Ascending aorta (tissue), 2 donors: ENCODE results near the gene NKPD1. TPM values are rescaled to one million over a fixed set of nuclear protein-coding genes. Genes with fewer than 3 reads are reported as not detected.

ENCODE experiments used
- DNase-seq, 2 donors: peaks; one replicate each; pipeline ENCODE4 v3.0.0-alpha.2; 2019; ENCODE audit warnings: low spot score in 2 of 2
- H3K27ac ChIP-seq, 2 donors: fragments of 200-600 bp; sonication (generic); one replicate each; pipeline ENCODE4 v1.5.1; 2016 to 2017; ENCODE audit warnings: mild to moderate bottlenecking in 1 of 2
- H3K27me3 ChIP-seq: fragments of 200-600 bp; sonication (generic); one replicate; pipeline ENCODE4 v1.5.1; 2017
- H3K36me3 ChIP-seq, 2 donors: fragments of 200-600 bp; sonication (generic); one replicate each; pipeline ENCODE4 v1.5.1; 2016
- H3K4me1 ChIP-seq, 2 donors: fragments of 200-600 bp; sonication (generic); one replicate each; pipeline ENCODE4 v1.5.1; 2016 to 2017; ENCODE audit warnings: mild to moderate bottlenecking in 1 of 2
- H3K4me3 ChIP-seq, 2 donors: fragments of 200-600 bp; sonication (generic); one replicate each; pipeline ENCODE4 v1.5.1; 2016 to 2017; ENCODE audit warnings: mild to moderate bottlenecking in 1 of 2
- H3K9me3 ChIP-seq, 2 donors: fragments of 200-600 bp; sonication (generic); one replicate each; pipeline ENCODE4 v1.5.1; 2016
- intact Hi-C: fragments of 100-400 bp; cut with DNase I; formaldehyde crosslinking; loops from one replicate; pipeline ENCODE4 v1.15.1; 2023
- total RNA-seq: library from RNA; depleted of rRNA; stranded (reverse); fragments of >200 nt; gene quantifications from one replicate; pipeline ENCODE4 v1.1.0, GENCODE V29; 2016
- TF ChIP-seq, protein P1 (sequence below), 3 experiments: fragments of 200-600 bp in 2 of 3; fragments of 450-650 bp in 1 of 3; sonication (generic) in 2 of 3; IDR thresholded peaks; one replicate each; pipeline ENCODE4 v1.5.1; 2016 to 2019; ENCODE audit warnings: antibody characterized with exemption in 3 of 3, mild to moderate bottlenecking in 1 of 3, moderate library complexity in 1 of 3

Gene NKPD1
- total RNA-seq, 1 donor from 2014 or later = not detected

GRCh38 chr19:45138303-45138751, 22.5 kb downstream of the NKPD1 start:
- no peak overlapping the region for H3K27ac ChIP-seq
- intact Hi-C loops = no loop called here
- TF ChIP-seq, protein P1, sequence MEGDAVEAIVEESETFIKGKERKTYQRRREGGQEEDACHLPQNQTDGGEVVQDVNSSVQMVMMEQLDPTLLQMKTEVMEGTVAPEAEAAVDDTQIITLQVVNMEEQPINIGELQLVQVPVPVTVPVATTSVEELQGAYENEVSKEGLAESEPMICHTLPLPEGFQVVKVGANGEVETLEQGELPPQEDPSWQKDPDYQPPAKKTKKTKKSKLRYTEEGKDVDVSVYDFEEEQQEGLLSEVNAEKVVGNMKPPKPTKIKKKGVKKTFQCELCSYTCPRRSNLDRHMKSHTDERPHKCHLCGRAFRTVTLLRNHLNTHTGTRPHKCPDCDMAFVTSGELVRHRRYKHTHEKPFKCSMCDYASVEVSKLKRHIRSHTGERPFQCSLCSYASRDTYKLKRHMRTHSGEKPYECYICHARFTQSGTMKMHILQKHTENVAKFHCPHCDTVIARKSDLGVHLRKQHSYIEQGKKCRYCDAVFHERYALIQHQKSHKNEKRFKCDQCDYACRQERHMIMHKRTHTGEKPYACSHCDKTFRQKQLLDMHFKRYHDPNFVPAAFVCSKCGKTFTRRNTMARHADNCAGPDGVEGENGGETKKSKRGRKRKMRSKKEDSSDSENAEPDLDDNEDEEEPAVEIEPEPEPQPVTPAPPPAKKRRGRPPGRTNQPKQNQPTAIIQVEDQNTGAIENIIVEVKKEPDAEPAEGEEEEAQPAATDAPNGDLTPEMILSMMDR (IDR thresholded peaks at IDR 0.05) = no peak

DNA sequence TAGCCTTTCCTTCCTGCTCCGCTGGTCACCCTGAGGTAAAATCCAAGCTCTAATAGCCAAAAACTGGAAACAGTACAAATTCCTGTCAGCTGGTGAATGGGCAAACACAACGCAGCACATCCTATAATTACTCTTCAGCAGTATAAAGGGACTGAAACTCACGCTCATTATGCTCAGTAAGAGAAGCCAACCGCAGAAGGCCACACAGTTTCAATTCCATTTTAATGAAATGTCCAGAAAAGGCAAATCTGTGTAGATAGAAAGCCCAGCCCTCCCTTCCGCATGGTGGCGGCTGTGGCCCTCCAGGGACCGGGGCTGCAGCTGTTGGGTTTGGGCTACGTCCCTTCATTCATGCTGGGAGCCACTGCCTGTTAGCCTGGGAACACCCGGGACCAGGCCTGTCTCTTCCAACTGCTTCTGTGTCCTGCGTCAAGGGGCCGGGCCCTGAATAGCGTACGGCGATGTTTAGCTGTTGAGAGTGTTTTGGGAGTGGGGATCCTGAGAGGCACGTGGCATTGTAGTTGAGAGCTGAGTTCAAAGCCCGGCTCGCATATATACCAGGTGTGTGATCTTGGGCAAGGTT, 23.5 kb downstream of the NKPD1 start:
- no peaks in the 10 kb centered on the region for H3K9me3 ChIP-seq
- peaks cover 13 to 17% of the 10 kb centered on the region in 2 donors for H3K36me3 ChIP-seq
- TF ChIP-seq, protein P1 (IDR thresholded peaks at IDR 0.05) = no peak
- intact Hi-C loops = no loop called here
- no peaks in the 10 kb centered on the region for H3K27me3 ChIP-seq
- H3K27ac ChIP-seq = no peak overlapping the region
- no peaks in the 10 kb centered on the region for H3K4me1 ChIP-seq
- no peak for DNase-seq
- no peak overlapping the region for H3K4me3 ChIP-seq

More at GRCh38 chr19:45138303-45138751, 22.5 kb downstream of the NKPD1 start:
- Histone ChIP-seq H3K36me3 (peaks cover 21 to 28% of the 10 kb centered on the region in 2 donors), H3K4me1 (no peaks in the 10 kb centered on the region), H3K9me3 (no peaks in the 10 kb centered on the region), H3K4me3 (no peak overlapping the region), H3K27me3 (no peaks in the 10 kb centered on the region)
- DNase-seq = no peak

GRCh38 chr19:45136507-45137178, 24.1 kb downstream of the NKPD1 start:
- intact Hi-C loops = no loop called here
- H3K27ac ChIP-seq = no peak overlapping the region
- H3K36me3 ChIP-seq = peaks cover 8 to 11% of the 10 kb centered on the region in 2 donors
- no peaks in the 10 kb centered on the region for H3K27me3 ChIP-seq
- no peak overlapping the region for H3K4me3 ChIP-seq
- H3K4me1 ChIP-seq = no peaks in the 10 kb centered on the region
- H3K9me3 ChIP-seq = no peaks in the 10 kb centered on the region
- TF ChIP-seq, protein P1 (IDR thresholded peaks at IDR 0.05) = no peak
- DNase-seq = no peak

DNA sequence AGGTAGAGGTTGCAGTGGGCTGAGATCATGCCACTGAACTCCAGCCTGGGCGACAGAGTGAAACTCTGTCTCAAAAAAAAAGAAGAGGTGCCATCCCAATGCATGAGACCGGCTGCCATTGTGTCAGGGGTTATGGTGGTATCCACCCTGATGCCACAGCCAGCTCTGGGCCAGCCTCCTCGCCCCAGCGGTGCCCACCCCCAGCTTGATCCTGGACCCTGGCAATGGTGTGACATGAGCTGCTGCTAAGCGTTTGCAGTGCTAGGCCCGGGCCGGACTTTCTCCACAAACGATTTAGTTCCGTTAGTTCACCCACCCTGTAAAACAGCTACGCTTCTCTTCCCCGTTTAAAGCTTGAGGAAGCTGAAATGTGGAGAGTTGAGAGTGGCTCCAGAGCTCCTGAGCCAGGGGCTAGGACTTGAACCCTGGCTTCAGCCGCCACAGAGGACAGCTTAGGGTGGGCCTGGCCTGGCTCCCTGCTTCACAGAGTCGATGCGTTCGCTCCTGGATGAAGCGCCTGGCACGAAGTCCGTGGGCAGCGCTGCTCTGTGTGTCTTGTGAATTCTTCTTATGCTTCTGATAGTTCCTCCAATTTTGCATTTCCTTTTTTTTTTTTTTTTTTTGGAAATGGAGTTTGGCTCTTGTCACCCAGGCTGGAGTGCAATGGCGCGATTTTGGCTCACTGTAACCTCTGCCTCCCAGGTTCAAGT, 25.5 kb downstream of the NKPD1 start:
- Histone ChIP-seq H3K4me1 (no peaks in the 10 kb centered on the region), H3K27ac (no peak overlapping the region), H3K27me3 (no peaks in the 10 kb centered on the region), H3K9me3 (no peaks in the 10 kb centered on the region), H3K36me3 (no peaks in the 10 kb centered on the region), H3K4me3 (no peak overlapping the region)
- intact Hi-C loops = no loop called here
- no peak for DNase-seq
- TF ChIP-seq, protein P1 (IDR thresholded peaks at IDR 0.05) = no peak

DNA sequence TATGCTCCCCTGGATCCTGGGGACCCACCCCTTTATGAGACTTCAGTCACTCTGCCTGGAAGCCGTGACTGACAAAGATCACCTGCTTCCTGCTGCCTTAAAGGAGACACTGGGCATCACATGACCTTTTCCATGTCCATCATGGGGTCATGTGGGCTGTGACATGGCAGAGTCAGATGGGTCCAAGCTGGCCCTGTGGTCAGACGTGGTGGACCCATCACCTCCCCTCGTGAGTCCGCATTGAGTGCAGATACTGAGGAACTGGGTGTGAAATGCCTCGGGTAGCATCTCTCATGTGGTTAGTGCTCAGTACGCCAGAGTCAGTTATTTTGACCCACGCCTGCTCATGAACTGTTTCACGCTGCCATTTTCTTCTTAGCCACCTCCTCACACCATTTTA, 27.1 kb downstream of the NKPD1 start:
- DNase-seq = no peak
- no peaks in the 10 kb centered on the region for H3K36me3 ChIP-seq
- no peak overlapping the region for H3K4me3 ChIP-seq
- H3K9me3 ChIP-seq = no peaks in the 10 kb centered on the region
- TF ChIP-seq, protein P1 (IDR thresholded peaks at IDR 0.05) = no peak
- intact Hi-C loops = no loop called here
- no peaks in the 10 kb centered on the region for H3K4me1 ChIP-seq
- no peak overlapping the region for H3K27ac ChIP-seq
- no peaks in the 10 kb centered on the region for H3K27me3 ChIP-seq
